GM19099 (cell line): ENCODE results near the gene SH3BP5.

Experiments
- POLR2A ChIP-seq: IDR thresholded peaks from 3 replicates; pipeline ENCODE4 v1.6.1; 2011; ENCODE audit warnings: low read depth; ENCODE audit not compliant: insufficient read length; ENCODE audit errors: extremely low read depth

Gene SH3BP5

DNA sequence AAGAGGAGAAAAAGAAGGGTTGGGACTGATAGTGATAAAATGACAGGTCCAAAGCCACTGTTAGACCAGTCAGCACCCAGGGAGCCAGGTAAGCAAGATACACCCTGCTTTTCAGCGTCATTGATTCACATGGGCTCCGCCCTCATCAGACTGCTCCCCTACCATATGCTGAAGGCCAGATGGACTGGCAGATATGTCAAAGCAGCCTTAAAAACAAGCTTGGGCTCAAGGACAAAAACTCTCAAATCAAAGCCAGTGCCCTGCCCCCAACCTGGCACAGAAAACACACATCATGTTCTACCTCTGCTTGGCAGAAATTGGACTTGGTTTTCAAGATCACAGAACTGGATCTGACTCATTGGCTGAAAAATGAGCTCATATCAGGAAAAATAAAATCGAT is 33.4 kb downstream of the SH3BP5 start:
- TF ChIP-seq POLR2A = no peak

DNA sequence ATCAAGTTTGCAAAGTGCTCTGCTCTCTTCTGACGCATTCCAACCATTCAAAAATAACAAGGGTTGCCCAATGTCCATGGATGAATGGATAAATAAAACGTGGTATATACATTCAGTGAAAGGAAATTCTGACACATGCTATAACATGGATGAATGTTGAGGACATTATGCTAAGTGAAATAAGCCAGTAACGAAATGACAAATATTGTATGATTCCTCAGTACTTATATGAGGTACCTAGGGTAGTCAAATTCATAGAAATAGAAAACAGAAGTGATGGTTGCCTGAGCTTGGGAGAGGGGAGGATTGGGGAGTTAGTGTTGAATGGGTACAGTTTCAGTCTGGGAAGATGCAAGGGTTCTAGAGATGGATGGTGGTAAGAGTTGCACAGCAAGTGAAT is 33.9 kb downstream of the SH3BP5 start:
- TF ChIP-seq POLR2A = no peak

DNA sequence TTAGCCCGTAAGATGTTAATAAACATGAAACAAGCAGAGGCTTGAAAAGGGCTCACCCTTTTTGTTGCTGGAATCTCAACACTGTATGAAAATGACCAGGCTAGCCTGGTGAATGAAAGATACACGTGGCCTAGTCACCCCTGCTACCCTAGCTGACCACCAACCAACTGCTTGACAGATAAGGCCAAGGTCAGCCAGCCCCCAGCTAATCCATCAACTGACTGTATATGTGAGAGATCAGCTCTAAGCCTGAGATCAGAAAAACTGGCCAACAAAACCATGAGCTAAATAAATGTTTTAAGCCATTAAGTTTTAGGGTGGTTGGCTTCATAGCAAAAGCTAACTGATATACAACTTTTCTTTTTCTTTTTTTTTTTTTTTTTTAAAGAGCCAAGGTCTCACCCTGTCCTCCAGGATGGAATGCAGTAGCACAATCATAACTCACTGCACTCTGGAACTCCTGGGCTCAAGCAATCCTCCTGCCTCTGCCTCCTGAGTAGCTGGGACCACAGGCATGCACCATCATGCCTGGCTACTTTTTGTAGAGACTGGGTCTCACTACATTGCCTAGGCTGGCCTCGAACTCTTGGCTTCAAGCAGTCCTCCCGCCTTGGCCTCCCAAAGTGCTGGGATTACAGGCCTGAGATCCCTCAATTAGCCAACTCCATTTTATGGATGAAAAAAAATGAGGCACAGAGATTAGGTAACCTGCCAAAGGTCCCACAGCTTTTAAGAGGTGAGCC is 34.6 kb downstream of the SH3BP5 start:
- TF ChIP-seq POLR2A = no peak

DNA sequence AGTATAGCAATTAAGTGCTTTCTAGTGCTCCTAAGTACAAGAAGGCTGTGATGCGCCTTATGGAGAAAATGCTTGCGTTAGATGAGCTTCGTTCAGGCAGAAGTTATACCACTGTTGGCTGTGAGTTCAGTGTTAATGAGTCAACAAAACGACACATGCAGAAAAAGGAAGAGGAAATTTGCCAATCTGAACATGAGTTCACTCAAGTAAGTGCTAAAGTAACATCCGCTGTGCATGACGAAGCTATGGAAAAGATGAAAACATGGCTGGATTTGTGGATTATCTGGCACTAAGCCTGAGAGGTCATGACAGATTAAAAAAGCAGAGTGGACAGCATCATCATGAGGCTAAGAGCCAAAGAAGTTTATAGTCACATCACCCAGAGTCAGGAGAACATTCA is 36.9 kb downstream of the SH3BP5 start:
- TF ChIP-seq POLR2A = no peak

DNA sequence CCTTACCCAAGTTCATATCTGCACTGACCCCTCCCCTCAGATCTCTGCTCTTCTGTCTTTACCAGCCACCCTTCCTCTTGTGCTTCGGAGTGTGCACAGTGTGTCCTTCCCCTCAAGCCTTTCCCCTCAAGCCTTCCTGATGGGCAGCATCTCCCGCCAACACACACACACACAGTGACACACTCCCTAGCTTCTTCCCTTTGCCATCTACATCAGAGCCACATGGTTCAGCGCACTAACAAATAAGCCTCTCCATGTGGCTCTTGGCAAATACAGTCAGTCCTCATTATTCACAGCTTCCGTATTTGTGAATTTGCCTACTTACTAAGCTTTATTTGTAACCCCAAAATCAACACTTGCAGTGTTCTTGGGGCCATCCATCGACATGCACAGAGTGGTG is 37.5 kb downstream of the SH3BP5 start:
- TF ChIP-seq POLR2A = no peak

DNA sequence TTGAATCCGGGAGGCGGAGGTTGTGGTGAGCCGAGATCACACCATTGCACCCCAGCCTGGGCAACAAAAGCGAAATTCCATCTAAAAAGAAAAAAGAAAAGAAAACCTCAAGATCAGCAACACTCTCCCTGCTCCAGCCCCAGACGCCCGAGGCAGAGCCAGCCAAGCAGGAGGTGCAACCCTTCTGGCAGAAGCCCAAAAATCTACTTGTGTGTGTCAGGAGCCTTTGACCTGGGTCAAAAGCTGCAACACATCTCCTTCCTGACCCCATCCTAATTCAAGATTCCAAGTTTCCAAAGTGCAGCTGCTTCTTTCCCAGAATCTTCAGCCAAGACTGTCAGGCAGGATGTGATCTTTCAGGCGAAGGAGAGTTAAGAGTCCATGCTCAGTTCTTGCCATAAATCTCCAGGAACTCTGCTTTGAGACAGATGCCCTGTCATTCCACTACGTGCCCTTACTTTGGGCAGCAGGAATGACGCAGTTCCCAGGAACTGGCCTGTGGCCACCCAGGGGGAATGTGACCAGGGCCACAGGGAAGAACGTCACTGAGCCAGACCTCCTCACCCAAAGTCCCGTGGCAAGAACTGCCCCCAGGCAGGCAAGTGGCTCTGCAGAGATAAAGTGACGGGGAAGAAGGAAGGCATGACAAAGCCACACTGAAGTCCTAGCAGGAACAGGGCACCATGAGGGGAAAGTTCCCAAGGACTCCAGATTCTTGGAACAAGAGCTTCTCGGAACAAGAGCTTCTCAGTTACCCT is 39.4 kb downstream of the SH3BP5 start:
- no peak for TF ChIP-seq POLR2A

DNA sequence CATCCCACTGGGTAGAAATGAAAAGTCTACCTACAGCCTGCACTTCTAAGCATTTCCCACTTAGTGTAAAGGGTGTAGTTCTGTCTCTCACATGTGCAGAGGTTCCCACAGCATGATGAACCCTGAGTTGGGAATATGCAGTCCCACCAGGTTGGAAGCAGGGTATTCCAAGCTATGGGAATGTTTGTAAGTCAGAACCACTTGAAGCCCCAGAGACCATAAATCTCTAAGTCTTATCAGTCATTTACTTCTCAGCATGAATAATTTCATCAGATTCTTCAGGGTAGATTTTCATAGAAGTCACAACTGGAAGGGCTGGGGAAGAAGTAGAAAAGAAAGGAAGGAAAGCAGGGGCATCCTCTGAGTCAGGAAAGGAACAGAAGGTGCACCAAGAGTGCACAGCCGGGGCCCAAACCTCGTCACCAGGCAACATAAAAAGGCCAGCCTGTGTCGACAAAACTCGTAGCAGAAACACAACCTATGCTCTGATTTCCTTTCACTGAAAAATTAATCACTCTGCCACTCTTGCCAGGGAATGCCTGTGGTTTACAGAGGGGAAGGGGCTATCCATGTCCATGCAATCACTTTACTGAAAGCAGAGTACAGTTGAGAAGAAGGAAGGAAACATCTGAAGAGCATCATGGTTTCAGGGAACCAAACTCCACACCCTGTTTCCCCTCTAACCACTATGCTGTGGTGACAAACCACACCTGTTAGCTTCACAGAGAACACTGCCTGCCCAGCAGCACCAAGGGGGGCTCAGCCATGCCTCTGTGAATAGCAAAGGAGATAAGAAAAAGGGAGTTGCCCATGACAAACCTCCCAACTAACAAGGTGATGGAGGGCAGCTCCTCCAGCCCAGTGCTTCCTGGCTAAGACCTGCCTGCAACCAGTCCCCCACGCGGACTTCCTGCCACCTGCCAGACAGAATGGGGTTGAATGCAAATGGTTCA is 40.5 kb downstream of the SH3BP5 start:
- TF ChIP-seq POLR2A = no peak

DNA sequence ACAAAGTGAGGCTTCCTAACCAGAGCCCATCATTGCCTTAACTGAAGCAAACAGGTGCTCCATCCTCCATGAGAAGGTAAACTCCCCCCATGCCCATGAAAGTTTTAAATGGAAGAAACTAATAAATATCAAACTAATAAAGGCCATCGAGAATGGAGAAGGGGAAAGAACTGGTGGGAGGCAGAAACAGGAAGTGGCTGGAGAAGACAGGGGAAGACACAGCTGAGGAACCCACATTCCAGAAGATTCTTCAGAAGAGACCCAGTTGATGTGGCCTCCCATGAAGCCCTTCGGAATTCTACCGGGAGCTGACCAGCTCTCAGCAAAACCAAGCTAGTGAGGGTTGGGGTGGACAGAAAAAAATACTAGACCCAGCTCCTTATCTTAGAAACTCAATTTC is 41.6 kb downstream of the SH3BP5 start:
- TF ChIP-seq POLR2A = no peak

DNA sequence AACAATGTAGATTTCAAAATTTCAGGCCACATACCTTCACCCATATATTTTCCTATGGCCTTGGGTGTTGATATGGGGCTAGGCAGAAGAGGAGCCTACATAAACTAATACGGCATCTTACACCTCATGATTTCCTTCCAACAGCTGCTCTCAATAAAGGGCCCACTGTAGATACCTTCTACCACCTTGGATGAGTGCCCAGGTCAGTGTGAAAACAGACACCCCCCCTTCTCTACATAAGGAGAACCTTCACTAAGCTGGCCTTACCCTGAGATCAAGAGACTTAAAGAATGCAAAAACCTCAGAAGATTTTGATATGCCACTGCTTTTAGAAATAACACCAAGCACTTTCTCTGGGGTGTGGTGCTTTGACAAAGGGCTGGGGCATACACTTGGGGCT is 42.7 kb downstream of the SH3BP5 start:
- TF ChIP-seq POLR2A = no peak

DNA sequence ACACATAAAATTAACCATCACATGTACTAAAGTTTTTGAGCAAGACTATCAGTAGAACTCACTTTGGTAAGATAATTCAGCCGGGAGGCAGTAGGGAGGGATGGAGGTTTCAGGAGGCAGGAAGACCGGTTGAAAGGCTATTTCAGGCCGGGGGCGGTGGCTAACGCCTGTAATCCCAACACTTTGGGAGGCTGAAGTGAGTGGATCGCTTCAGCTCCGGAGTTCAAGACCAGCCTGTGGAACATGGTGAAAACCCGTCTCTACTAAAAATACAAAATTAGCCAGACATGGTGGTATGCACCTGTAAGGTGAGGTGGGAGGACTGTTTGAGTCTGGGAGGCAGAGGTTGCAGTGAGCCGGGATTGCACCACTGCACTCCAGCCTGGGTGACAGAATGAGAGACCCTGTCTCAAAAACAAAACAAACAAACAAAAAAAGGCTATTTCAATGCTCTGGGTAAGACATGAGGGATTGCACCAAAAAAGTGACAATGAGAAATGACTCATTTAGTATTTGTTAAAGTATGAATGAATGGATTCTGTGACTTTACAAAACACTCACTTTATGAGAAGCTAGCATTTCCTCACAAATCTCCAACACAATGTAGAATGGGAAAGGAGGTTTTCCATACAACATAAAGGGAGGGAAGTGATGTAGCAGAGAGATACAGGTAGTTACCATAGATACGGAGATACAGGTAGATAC is 43.9 kb downstream of the SH3BP5 start:
- TF ChIP-seq POLR2A = no peak

DNA sequence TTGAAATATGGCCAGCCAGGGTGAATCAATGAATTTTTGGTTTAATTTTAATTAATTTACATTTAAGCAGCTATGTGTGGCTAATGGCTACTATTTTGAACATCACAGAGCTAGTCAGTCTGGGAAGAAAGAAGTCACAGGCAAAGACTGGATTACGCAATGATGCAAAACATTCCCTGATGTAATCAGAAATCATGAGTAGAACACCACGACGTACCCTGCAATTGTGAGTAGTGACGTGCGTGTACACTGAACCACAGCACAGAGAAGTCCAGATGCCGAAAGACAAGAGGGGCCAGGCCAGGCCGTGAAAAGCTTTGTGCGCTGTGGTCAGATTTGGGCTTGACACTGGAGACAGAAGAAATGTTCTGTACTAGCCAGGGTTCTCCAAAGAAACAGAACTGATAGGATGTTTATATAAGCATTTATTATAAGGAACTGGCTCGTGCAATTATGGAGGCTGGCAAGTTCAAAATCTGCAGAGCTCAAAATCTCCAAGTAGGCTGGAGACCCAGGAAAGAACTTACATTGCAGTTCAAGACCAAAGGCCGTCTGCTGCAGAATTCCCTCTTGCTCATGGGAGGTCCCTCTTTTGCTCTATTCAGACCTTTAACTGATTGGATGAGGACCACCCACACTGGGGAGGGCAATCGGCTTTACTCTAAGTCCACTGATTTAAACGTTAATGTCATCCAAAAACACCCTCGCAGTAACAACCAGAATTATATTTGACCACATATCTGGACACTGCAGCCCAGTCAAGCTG is 44.6 kb downstream of the SH3BP5 start:
- TF ChIP-seq POLR2A = no peak

DNA sequence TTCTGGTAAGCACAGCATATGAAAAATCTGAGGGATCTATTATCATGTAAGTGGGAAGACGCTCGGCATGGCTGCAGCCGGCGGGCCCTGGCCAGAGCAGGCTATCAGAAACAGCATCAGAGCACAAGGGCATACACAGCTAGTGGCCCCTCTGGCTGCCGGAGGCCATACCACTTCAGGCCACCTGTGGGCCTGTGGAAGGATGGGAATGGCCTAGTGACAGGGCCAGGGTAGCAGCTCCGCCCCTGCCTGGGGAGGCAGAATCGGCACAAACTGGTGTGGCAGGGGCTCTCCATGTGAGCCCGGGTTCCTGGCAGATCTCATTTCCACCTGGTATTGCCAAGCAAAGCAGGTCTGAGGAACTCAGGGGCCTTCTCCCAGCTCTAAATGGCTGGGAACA is 46.4 kb downstream of the SH3BP5 start:
- no peak for TF ChIP-seq POLR2A

DNA sequence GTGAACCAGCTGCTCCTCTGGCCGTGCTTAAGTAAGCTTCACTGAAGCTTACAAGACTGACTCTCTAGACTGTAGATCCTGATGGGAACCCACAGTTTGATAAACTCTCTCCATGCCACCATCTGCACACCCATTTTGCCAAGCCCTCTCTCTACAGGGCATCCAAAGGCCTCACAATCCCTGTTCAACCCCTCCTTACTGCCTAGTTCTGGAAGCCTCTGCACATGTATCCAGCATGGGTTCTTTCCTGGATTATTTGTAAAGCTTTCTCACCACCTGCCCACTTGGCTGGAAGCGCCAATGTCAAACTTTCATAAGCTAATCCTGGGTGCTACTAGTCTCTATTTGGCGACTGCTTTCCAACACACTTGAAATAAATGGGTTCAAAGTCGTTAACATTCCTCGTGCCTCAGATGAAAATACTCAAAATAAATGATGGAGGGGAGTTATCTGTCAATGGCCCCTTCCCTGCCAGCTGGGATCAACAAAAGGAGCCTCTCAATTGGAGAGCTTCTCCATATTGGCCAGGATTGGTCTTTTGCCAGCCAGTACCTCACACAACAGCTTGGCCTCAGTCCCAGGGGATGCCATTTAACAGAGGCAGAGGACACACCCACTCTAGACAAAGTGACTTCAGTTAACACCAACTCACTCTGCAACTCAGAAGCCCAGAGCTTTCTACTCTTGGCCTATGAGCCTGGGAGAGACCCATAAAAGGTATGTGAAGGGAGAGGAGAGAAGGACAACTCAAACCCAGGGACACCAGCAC is 48.1 kb downstream of the SH3BP5 start:
- TF ChIP-seq POLR2A = no peak
